ENCODE measurements around the gene PANX2.

The PANX2 gene

DNA sequence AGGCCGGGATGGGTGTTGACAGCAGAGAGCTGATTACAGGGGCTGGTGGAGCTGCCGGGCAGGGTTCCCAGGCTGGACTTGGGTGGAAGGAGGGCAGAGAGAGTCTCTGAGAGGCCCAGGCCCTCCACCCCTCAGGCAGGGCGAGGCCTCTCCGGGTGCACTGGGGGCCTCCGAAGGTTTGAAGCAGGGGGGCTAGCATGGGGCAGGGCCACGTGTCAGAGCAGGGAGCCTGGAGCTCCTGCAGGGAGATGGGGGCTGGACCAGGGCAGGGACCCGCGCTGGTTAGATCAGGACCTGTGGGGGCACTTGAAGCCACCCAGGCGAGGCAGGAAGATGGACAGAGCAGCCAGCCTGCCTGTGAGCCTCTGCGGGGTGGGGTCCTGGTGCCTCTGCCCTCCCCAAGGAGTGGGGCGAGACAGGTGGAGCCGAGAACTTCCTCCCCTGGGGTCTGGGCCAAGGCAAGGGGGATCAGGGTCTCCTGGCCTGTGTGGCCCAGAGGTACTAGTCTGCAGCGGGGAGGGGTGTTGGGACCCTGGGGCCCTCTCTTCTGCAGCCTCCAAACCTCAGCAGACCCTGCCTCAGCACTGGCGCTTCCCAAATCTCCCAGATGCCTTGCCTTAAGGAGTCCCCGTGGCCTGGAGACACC is 911 bp downstream of the PANX2 start:
- DNase-seq (ENCODE audit: low read depth), result no peak

DNA sequence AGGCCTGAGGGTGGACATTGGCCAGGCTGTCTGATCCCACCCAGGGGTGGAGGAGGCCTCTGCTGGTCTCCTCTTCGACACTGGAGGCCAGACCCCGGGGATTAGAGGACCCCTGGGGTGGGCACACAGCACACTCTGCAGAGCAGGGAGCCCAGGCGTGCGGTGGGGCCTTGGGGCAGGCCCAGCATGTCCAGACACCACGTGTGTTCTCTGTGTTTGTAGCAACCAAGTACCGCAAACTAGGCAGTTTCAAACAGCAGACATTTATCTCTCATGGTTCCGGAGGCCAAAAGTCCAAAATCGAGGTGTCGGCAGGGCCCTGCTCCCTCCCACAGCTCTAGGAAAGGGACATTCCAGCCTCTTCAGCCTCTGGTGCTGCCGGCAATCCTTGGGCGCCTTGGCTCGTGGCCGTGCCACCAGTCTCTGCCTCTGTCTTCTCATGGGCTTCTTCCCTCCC is 1.5 kb downstream of the PANX2 start:
- DNase-seq (ENCODE audit: low read depth), result no peak

DNA sequence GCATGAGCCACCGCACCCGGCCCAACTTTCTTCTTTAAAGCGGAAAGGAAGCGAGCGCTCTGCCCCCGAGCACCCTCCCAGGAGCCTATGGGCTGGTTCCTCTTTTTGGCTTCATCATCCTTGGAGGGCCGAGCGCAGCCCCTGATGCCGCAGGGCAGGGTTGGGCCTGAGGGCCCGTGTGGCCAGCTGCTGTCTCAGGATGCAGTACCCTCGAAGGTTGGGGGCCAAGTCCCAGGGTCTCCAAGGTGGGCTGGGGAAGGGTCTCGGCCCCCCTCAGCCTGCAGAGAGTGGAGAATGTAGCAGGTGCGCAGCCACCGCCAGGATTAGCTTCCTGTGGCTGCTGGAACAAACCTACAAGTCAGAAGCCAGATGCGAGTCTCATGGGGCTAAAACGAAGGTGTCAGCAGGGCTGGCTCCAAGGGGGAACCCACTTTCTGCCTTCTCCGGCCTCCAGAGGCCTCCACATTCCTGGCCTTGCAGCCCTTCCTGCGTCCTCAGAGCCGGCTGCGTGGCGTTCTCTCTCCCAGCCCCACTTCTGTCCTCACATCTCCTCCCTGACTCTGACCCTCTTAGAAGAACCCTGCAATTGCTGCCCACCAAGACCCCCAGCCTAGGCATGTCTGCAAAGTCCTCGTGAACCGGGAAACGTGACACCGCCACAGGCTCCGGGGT is 2.9 kb downstream of the PANX2 start:
- DNase-seq (ENCODE audit: low read depth), result no peak

DNA sequence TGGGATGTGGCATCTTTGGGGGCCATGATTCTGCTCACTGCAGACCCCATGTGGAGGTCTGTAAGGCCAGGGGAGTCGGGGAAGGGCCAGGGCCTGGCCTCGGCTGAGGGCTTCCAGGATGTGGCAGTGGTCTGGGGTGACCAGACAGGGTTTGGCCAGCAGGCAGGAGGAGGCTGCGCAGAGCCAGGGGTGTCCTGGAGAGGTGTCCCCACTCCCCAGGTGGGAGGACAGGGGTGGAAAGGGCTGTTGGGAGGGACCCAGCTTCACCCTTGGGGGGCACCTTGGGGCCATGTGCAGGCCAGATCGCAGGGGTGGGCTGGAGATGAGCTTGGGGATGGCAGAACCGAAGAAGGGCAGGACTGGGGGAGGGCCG is 3.4 kb downstream of the PANX2 start:
- no peak for DNase-seq (ENCODE audit: low read depth)

DNA sequence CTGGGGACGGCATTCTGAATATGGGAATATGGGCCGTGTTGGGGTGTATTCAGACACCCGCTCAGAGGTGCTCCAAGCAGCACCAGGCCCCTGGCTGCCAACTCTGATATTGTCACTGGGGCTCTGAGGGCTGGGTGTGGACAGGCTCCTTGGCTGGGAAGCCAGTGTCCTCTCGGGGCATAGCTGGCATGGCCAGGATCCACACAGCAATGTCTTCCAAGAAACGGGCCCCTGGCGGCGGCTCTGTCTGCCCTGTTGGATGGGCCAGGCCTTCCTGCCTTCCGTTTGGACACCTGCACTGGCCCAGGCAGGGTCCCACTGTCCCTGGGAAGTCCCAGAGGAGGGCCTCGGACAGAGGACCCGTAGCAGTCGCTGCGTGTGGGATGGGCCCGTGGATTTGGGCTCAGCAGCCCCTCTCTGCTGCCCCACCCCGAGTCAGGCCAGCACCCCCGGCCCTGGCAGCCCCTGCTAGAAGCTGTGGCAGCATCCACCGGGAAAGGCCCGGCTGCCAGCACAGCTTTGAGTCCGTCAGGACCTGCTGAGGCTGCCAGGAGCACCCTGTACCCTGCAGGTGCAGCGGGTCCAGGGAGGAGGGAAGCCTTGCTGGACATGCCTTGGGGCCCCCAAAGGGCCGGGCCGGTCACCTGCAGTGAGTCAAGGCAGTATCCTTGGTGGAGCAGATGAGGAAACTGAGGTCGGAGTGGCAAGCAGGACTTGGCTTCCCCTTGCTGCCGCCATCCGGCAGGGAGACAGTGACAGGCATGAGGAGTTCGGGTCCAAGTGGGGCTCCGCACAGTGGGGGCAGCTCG is 4.1 kb downstream of the PANX2 start:
- no peak for DNase-seq (ENCODE audit: low read depth)

DNA sequence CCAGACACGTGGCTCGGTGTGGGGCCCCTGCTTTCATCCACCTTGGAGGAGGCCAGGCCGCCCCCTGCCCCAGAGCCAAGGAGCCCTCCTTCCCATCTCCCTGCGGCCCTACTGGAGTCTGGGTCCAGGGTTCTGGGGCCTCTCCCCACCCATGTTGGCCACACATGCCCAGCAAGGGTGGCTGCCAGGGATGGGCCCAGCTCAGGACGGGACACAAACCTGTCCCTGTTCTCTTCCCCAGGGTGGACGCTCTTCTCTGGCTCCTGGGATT is 4.6 kb downstream of the PANX2 start:
- DNase-seq (ENCODE audit: low read depth), result no peak

DNA sequence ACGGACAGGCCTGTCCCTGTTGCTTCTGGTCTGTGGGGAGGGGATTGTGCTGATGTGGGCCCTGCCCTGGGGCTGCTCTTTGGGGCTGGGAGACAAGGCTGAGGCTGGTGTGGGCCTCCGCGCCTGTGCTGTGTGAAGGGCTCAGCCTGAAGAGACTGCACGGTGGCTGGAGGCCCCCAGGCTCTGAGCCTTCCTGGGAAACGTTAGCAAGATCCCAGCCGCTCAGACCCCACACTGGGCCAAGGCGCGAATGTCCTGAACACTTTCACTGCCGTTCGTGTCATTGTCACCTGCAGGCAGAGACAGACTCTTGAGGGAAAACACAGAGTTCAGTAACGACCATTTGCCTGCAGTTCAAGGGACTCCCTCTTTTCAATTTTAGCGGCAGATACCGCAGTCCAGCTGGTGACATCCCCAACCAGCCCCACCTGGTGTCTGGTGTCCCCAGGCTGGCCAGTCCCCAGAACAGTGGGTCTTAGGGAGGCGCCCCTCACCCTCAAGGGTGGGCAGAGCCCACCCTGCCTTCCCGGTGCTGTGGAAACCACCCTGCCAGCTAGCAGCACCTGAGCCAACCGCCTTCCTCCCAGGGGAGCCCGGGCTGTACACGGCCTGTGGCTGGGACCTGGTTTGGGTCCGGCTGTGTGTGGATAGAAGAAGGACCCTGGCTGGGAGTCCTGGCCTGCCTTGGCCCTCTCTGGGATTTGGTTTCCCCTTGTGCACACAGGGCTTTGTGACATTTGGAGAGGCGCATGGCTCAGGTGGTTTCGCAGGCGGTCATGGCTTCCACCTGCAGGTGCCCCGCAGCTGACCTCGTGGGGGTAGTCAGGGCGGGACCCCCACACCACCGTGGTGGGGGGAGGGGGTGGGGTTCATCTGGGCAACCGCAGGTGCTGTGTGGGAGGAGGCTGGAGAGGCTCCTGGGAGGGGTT is 5.7 kb downstream of the PANX2 start:
- DNase-seq (ENCODE audit: low read depth), result no peak

DNA sequence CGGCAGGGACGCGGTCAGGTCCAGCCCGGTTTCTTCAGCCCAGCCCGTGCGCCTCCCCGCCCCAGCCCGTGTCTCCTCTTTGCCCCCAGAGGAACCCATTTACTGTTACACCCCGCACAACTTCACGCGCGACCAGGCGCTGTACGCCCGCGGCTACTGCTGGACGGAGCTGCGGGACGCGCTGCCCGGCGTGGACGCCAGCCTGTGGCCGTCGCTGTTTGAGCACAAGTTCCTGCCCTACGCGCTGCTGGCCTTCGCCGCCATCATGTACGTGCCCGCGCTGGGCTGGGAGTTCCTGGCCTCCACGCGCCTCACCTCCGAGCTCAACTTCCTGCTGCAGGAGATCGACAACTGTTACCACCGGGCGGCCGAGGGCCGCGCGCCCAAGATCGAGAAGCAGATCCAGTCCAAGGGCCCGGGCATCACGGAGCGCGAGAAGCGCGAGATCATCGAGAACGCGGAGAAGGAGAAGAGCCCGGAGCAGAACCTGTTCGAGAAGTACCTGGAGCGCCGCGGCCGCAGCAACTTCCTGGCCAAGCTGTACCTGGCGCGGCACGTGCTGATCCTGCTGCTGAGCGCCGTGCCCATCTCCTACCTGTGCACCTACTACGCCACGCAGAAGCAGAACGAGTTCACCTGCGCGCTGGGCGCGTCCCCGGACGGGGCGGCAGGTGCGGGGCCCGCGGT is 6.5 kb downstream of the PANX2 start:
- no peak for DNase-seq (ENCODE audit: low read depth)

DNA sequence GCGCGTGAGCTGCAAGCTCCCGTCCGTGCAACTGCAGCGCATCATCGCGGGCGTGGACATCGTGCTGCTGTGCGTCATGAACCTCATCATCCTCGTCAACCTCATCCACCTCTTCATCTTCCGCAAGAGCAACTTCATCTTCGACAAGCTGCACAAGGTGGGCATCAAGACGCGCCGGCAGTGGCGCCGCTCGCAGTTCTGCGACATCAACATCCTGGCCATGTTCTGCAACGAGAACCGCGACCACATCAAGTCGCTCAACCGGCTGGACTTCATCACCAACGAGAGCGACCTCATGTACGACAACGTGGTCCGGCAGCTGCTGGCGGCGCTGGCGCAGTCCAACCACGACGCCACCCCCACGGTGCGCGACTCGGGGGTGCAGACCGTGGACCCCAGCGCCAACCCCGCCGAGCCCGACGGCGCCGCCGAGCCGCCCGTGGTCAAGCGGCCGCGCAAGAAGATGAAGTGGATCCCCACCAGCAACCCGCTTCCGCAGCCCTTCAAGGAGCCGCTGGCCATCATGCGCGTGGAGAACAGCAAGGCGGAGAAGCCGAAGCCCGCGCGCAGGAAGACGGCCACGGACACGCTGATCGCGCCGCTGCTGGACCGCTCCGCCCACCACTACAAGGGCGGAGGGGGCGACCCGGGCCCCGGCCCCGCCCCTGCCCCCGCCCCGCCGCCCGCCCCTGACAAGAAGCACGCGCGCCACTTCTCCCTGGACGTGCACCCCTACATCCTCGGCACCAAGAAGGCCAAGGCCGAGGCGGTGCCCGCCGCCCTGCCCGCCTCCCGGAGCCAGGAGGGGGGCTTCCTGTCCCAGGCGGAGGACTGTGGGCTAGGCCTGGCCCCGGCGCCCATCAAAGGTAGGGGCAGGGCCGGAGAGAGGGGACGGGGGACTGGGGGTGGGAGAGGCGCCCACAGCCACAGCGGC is 7.3 kb downstream of the PANX2 start:
- DNase-seq (ENCODE audit: low read depth), result no peak

DNA sequence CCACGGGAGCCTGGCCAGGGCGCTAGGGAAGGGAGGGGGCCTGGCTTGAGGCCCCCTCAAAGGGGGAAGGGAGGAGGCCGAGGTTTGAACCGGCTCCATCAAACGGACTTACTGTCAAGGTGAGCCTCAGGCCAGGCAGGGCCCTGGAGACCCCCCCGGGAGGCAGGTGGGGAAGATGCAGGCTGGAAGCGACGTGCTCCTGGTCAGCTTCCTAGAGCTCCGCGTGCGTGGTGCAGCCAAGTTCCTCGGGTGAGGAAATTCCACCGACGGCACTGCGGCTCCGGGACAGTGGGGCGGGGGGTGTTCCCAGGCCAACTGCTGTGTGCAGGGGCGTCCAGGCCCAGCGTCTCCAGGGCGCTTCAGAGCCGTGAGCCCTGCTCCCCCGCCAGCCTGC is 7.9 kb downstream of the PANX2 start:
- no peak for DNase-seq (ENCODE audit: low read depth)

DNA sequence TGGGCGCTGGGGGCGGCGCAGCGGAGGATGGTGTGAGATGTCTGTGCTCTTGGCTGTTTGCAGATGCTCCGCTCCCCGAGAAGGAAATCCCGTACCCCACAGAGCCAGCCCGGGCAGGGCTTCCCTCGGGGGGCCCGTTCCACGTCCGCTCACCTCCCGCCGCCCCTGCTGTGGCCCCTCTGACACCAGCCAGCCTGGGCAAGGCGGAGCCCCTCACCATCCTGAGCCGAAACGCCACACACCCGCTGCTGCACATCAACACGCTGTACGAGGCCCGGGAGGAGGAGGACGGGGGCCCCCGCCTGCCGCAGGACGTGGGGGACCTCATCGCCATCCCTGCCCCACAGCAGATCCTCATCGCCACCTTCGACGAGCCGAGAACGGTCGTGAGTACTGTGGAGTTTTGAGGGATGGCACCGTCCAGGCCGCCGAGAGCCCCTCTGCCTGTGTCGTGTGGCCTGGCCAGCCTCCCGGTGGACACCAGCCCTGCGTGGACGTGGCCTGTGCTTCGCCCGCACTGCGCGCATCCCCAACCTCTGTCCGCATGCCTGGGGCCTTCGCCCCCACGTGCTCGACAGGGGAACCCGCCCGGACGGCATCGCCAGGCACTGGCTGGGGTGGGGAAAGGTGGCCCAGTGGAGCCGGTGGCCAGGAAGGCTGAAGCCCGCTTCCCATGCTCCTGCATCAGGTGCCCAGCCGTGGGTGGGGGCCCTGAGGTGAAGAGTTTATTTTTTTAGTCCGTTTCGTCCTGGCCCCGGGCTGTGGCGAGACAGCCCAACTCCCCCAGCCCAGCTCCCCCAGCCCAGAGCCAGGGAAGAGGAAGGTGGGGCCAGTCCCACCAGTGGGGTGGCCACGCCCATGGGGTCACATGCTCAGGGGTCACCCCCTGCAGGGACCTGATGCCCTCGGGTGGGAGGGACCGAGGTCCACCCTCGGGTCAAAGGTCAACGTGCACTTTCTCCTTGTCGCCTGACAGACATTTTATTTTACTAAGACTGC is 8.6 kb downstream of the PANX2 start:
- DNase-seq (ENCODE audit: low read depth), result no peak

DNA sequence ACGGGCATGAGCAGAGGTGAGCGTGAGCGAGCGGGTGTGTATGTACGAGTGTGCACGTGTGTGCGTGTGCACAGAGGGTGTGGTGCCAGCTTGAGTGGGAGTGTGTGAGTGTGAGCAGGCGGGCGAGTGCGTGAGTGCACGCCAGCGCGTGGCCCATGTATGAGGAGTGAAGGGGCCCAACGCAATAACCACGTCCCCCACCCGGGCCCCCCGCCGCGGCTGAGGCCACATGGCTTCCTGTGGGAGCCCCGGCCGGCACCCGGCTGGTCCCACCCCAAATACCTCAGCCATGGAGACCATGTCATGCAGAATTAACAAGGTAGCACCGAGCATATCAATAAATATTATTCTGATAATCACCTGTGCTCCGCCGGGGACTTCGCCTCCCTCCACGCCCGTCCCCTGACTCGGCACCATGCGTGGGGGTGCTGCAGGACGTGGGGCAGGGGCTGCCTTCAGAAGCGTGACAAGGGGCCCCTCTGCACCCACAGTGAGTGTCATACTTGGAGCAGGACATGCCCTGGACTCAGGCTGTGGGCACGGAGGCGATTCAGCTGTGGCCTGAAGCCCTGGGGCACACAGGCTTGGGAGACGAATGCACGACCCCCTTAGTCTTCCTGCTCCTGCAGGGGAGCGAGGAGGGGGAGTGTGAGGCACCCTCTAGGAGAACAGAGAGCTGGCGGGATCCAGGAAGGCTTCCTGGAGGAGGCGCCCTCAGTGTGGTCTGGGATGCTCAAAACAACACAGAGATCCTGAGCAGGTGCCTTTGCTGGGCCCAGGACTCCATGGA is 9.6 kb downstream of the PANX2 start:
- no peak for DNase-seq (ENCODE audit: low read depth)

DNA sequence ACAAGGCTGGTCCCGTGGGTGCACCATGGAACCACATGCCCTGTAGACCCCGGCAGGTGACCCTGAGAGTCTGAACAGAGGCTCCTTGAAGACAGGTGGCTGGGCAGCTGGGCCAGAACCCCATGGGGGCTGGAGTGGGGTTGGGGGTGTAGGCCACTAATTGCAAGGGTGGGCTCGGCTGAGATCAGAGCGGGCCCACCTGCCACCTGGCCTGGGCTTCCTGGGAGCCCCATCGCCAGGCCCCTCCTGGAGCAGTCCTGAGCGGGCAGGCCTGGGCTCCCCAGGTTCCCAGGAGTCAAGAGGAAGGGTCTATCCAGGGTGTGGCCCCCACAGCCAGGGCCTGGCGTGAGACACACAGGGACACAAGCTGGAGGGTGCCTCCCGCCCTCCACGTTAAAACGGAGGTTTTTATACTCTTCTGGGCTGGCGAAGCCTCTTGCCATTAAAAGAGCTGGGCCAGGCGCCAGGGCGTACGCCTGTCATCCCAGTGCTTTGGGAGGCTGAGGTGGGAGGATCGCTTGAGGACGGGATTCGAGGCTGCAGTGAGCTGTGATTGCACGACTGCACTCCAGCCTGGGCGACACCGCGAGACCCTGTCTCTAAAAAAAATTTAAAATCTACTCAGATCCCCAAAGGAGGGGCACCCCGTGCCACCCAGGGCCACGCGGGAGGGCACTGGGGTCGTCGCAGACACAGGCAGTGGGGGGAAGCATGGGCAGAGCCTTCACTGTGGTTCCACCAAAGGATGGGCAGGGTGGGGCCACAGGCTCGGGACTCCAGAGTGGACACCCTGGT is 10.4 kb downstream of the PANX2 start:
- DNase-seq (ENCODE audit: low read depth), result no peak

DNA sequence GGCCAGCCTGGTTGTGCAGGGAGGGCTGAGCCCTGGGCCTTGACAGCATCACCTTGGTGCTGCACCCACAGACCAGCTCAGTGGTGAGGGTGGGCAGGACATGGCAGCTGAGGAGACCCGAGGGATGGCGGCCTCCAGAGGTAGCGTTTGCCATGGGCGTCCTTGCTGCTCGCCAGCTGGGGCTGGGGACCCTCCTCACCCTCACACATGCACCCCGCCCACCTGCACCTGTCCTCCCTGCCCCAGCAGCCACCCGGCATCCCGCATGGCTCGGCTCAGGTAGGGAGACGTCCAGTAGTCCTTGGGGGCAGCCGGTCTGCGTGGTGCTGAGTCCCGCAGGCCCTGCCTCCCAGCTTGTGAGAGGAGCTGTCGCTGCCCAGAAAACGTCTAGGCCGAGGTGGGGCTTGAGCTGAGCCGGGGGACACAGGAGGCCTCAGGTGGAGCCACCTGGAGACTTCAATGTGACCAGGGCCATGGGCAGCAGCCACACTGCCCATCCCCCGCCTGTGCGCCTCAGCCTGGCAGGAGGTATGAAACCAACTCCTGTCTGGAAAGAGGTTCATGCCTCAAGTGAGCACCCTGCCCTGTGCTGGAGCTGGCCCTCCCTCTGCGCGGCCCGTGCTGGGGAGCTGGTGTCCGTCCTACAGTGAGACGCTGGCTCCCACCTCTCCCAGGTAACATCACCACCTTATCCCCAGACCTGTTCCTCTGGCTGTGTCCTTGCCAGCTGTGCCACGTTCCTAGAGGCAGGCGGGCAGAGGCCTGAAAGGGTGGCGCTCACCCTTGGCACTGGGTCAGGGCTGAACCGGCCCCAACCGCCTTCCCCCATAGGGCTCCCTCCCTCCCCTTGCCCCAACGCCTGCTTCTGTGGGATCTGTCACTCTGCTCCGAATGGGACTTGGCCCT is 11.9 kb downstream of the PANX2 start:
- DNase-seq (ENCODE audit: low read depth), result no peak

DNA sequence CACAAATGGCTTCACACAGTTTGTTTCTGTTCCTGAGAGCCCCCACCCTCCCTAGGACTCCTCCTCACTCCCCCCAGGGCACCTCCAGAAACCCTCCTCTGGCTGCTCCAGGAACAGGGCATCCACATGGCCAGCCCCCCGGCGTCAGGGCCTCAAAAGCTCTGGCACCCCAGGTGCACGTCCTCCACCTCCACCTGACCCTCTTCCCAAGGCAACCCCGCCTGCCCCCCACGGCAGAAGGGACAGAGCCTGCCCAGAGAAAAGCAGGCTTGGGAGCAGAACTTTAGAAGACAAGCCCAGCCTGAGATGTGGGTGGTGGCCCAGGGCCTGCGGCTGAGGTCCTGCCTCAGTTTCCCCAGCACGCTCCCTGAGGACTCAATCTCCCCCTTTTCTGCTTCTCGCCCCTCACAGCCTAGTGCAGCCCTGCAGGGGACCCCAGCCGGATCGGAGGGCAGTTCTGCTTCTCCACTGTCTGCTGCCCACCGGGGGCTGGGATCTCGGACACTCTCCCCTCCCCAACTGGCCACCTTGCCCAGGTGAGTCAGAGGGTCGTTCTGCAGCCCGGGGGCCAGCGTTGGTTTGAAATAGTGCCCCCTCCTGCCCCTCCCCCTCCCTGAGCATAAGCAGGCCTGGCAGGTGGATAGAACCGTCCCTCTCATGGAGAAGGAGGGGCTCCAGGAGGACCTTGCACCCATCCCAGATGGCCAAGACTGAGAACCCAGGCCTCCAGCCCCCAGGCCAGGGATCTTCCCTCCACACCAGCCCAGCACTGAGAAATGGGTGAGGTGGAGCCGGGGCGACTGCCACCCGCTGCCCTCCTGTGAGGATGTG is 12.8 kb downstream of the PANX2 start:
- no peak for DNase-seq (ENCODE audit: low read depth)
